GM13977 (cell line): ENCODE measurements around the gene TFPI2.
A peak's percentile ranks its signal among the peaks of the same experiment; 100 is the strongest.

ENCODE experiments used
- DNase-seq: peaks from one replicate; pipeline ENCODE4 v3.0.0; 2012; ENCODE audit warnings: low spot score
- in situ Hi-C: fragments of 300-500 bp; cut with MboI; formaldehyde crosslinking; loops from one replicate; pipeline ENCODE4 v1.12.0; 2022; ENCODE audit warnings: low sequenced_read_pairs, low pct_unique_long_range_greater_than_20kb, mixed read lengths, inconsistent platforms; ENCODE audit not compliant: unreplicated experiment
- TF ChIP-seq, protein P1 (sequence below): IDR thresholded peaks from 2 replicates; pipeline ENCODE4 v1.5.1; 2012; ENCODE audit warnings: mild to moderate bottlenecking, control low read depth; ENCODE audit not compliant: insufficient read depth; ENCODE audit errors: extremely low read depth, missing control alignments

TFPI2 gene

GRCh38 chr7:93906267-93906666, 15.7 kb upstream of the TFPI2 start, which contains the start of gene GNGT1:
GNGT1 (plus strand) TSS chr7:93906567; CDS start chr7:93906747, 180 bp downstream.
- in situ Hi-C loops, result loop anchor here (10.0 kb wide), 1 partner anchor 179 kb away; no protein-coding TSS in a partner anchor
- TF ChIP-seq, protein P1, sequence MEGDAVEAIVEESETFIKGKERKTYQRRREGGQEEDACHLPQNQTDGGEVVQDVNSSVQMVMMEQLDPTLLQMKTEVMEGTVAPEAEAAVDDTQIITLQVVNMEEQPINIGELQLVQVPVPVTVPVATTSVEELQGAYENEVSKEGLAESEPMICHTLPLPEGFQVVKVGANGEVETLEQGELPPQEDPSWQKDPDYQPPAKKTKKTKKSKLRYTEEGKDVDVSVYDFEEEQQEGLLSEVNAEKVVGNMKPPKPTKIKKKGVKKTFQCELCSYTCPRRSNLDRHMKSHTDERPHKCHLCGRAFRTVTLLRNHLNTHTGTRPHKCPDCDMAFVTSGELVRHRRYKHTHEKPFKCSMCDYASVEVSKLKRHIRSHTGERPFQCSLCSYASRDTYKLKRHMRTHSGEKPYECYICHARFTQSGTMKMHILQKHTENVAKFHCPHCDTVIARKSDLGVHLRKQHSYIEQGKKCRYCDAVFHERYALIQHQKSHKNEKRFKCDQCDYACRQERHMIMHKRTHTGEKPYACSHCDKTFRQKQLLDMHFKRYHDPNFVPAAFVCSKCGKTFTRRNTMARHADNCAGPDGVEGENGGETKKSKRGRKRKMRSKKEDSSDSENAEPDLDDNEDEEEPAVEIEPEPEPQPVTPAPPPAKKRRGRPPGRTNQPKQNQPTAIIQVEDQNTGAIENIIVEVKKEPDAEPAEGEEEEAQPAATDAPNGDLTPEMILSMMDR, result no peak
- DNase-seq, result no peak

GRCh38 chr7:93902777-93903423, 12.3 kb upstream of the TFPI2 start:
- in situ Hi-C loops, result loop anchor here (10.0 kb wide), 1 partner anchor 182 kb away; no protein-coding TSS in a partner anchor
- DNase-seq, result no peak
- TF ChIP-seq, protein P1, result peak; percentile 62

GRCh38 chr7:93897680-93898079, 7.1 kb upstream of the TFPI2 start:
- TF ChIP-seq, protein P1, result no peak
- in situ Hi-C loops, result loop anchor here (25.0 kb wide), 1 partner anchor 490 kb away; the partner anchor contains the start of gene COL1A2

DNA sequence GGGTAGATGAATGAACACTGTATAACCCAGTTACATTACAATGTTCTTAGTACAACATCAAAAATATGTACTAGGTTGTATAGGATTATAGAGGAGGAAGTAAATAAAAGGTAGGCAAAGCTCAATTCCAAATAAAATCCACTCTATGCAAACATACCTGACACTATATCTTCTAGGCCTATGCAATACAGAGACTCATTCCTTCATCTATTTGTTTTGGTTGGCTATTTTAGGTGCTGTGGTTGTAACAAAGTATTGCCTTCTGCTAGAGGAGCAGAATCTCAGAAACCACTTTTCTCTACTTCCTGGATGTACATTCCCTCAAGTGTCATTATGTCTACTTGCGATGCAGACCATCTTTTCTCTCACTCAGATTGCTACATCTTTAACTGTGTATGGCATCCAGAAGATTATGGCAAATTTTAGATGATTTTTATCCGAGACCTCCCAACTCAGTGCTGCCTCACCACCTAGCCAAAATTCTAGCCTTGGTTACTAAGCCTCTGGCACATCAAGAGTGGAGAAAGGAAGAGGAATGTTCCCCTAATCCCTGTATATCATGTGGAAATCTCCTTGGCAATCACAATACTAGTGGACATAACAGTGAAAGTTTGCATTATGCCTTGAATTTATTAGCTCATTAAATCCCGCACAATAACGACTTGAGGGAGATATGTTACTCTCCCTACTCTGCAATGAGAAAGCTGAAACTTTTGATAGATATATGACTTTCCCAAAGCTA, 5.5 kb upstream of the TFPI2 start:
- no peak for DNase-seq
- in situ Hi-C loops, result loop anchor here (25.0 kb wide), 1 partner anchor 491 kb away; the partner anchor contains the start of gene COL1A2
- TF ChIP-seq, protein P1, result no peak

More at GRCh38 chr7:93897680-93898079, 7.1 kb upstream of the TFPI2 start:
- no peak for DNase-seq

DNA sequence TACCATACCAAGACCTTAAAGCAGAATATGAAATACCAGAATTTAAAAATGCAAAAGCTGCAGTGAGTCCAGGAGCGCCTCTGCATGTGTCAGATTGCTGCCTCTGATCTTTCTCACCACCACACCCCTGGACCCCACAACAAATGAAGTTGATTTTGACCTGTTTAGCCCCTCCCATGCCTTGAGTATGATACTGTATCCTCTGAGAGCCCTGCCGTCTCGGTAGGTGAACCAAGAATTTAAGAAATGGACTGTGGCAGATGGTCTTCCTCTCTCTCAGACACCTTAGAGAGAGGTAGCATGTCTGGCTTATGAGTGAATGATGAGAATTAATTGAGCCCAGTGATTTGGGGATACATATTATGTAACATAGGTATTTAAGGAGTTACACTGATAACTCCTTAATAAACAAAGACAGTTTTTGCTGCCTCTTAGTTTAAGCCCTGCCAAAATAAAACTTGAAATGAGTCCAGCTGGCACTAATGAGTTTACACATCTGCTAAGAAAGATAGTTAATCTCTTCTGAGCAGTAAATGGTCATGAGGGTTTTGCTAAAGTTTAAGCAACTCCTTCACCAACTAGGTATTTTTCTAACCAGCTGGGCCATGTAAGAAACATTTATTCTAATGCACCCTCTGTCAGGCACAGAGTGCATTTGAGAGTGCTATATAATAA, 4.5 kb upstream of the TFPI2 start:
- TF ChIP-seq, protein P1, result no peak
- DNase-seq, result no peak
- in situ Hi-C loops, result loop anchor here (25.0 kb wide), 1 partner anchor 492 kb away; the partner anchor contains the start of gene COL1A2

GRCh38 chr7:93894426-93894825, 3.9 kb upstream of the TFPI2 start:
- TF ChIP-seq, protein P1, result no peak
- no peak for DNase-seq
- in situ Hi-C loops, result loop anchor here (25.0 kb wide), 1 partner anchor 493 kb away; the partner anchor contains the start of gene COL1A2
